ENCODE measurements around the gene HES6. TPM values are rescaled to one million over a fixed set of nuclear protein-coding genes. Genes with fewer than 3 reads are reported as not detected.

The HES6 gene
- total RNA-seq, 2 donors from 2014 or later: 55.6 to 79.5 TPM

GRCh38 chr2:238282861-238283738, 43.3 kb upstream of the HES6 start:
- Histone ChIP-seq H3K4me3 (no peak overlapping the region), H3K27ac (no peak overlapping the region)
- DNase-seq: no peak

GRCh38 chr2:238281826-238282480, 42.1 kb upstream of the HES6 start:
- H3K36me3 ChIP-seq: no peaks in the 10 kb centered on the region
- H3K27me3 ChIP-seq: no peaks in the 10 kb centered on the region
- H3K9ac ChIP-seq (ENCODE audit: low read depth in 2 of 2, low read length in 2 of 2): peak overlapping the region in 1 of 2 donors; percentile 15
- no peaks in the 10 kb centered on the region for H3K9me3 ChIP-seq
- no peak for DNase-seq
- H3K27ac ChIP-seq: no peak overlapping the region
- intact Hi-C loops (cut with DNase I): no loop called here
- H3K4me1 ChIP-seq: peaks cover 24% of the 10 kb centered on the region
- no peak overlapping the region for H3K4me3 ChIP-seq
- no peak for TF ChIP-seq CTCF (IDR thresholded peaks at IDR 0.05)

More at GRCh38 chr2:238282861-238283738, 43.3 kb upstream of the HES6 start:
- H3K9me3 ChIP-seq: no peaks in the 10 kb centered on the region
- intact Hi-C loops (cut with DNase I): no loop called here
- peaks cover 27% of the 10 kb centered on the region for H3K4me1 ChIP-seq
- TF ChIP-seq CTCF (IDR thresholded peaks at IDR 0.05): no peak
- H3K9ac ChIP-seq (ENCODE audit: low read depth in 2 of 2, low read length in 2 of 2): no peak overlapping the region
- H3K27me3 ChIP-seq: no peaks in the 10 kb centered on the region
- H3K36me3 ChIP-seq: no peaks in the 10 kb centered on the region

GRCh38 chr2:238280083-238280825, 40.4 kb upstream of the HES6 start:
- DNase-seq: peak; percentile 72
- no peaks in the 10 kb centered on the region for H3K27me3 ChIP-seq
- TF ChIP-seq CTCF (IDR thresholded peaks at IDR 0.05): no peak
- peak overlapping the region in 1 of 2 donors; percentile 6 for H3K9ac ChIP-seq (ENCODE audit: low read depth in 2 of 2, low read length in 2 of 2)
- peaks cover 22% of the 10 kb centered on the region for H3K4me1 ChIP-seq
- H3K36me3 ChIP-seq: peaks cover 3% of the 10 kb centered on the region
- intact Hi-C loops (cut with DNase I): no loop called here
- H3K4me3 ChIP-seq: no peak overlapping the region
- peak overlapping the region; percentile 71 for H3K27ac ChIP-seq
- H3K9me3 ChIP-seq: no peaks in the 10 kb centered on the region

GRCh38 chr2:238279324-238279682, 39.5 kb upstream of the HES6 start:
- no peak overlapping the region for H3K4me3 ChIP-seq
- H3K4me1 ChIP-seq: peaks cover 16% of the 10 kb centered on the region
- H3K27me3 ChIP-seq: no peaks in the 10 kb centered on the region
- no peak for TF ChIP-seq CTCF (IDR thresholded peaks at IDR 0.05)
- no peak for DNase-seq
- peaks cover 3% of the 10 kb centered on the region for H3K36me3 ChIP-seq
- intact Hi-C loops (cut with DNase I): no loop called here
- no peak overlapping the region for H3K27ac ChIP-seq
- H3K9ac ChIP-seq (ENCODE audit: low read depth in 2 of 2, low read length in 2 of 2): no peak overlapping the region
- no peaks in the 10 kb centered on the region for H3K9me3 ChIP-seq

GRCh38 chr2:238278626-238279323, 38.9 kb upstream of the HES6 start:
- DNase-seq: no peak
- Histone ChIP-seq H3K27me3 (no peaks in the 10 kb centered on the region), H3K4me3 (no peak overlapping the region), H3K4me1 (peaks cover 16% of the 10 kb centered on the region), H3K36me3 (peaks cover 3% of the 10 kb centered on the region), H3K9me3 (no peaks in the 10 kb centered on the region), H3K27ac (no peak overlapping the region), H3K9ac (ENCODE audit: low read depth in 2 of 2, low read length in 2 of 2) (no peak overlapping the region)
- TF ChIP-seq CTCF (IDR thresholded peaks at IDR 0.05): no peak
- intact Hi-C loops (cut with DNase I): no loop called here
